ENCODE results near the gene BEST4. TPM values are rescaled to one million over a fixed set of nuclear protein-coding genes. Genes with fewer than 3 reads are reported as not detected.
A peak's percentile ranks its signal among the peaks of the same experiment; 100 is the strongest.

BEST4 gene
- total RNA-seq, 6 experiments from 2014 or later: 0.09 to 0.23 (median 0.12) TPM

GRCh38 chr1:44787506-44787905, 464 bp downstream of the BEST4 start:
- no peaks in the 10 kb centered on the region for H3K9me3 Mint-ChIP-seq

GRCh38 chr1:44786841-44787426, 1.0 kb downstream of the BEST4 start:
- DNase-seq: no peak
- H3K27me3 Mint-ChIP-seq (ENCODE audit: insufficient read depth): no peaks in the 10 kb centered on the region; the same call in 1 of the 2 replicates
- TF ChIP-seq CTCF (IDR thresholded peaks at IDR 0.05): no peak
- peaks cover 7% of the 10 kb centered on the region for H3K36me3 Mint-ChIP-seq (ENCODE audit: low read depth)
- H3K9me3 Mint-ChIP-seq: no peaks in the 10 kb centered on the region
- H3K27ac Mint-ChIP-seq: no peak overlapping the region
- H3K4me3 Mint-ChIP-seq: no peak overlapping the region
- peaks cover 21% of the 10 kb centered on the region for H3K4me1 Mint-ChIP-seq (ENCODE audit: low read depth)

More at GRCh38 chr1:44787506-44787905, 464 bp downstream of the BEST4 start:
- Mint-ChIP-seq H3K36me3 (ENCODE audit: low read depth) (peaks cover 4% of the 10 kb centered on the region; the same call in 1 of the 2 replicates), H3K4me3 (no peak overlapping the region), H3K27me3 (ENCODE audit: insufficient read depth) (no peaks in the 10 kb centered on the region; the same call in none of the 2 replicates), H3K27ac (no peak overlapping the region), H3K4me1 (ENCODE audit: low read depth) (peaks cover 21% of the 10 kb centered on the region)
- DNase-seq: no peak
- TF ChIP-seq CTCF (IDR thresholded peaks at IDR 0.05): no peak

- Mint-ChIP-seq H3K27ac (no peak overlapping the region; the same call in 1 of the 2 replicates), H3K36me3 (ENCODE audit: low read depth) (peaks cover 13% of the 10 kb centered on the region), H3K9me3 (no peaks in the 10 kb centered on the region), H3K27me3 (ENCODE audit: insufficient read depth) (no peaks in the 10 kb centered on the region; the same call in 1 of the 2 replicates), H3K4me3 (peak overlapping the region; percentile 57), H3K4me1 (ENCODE audit: low read depth) (peaks cover 21% of the 10 kb centered on the region)
- peak; percentile 33 for DNase-seq
- peak; percentile 100 for TF ChIP-seq CTCF (IDR thresholded peaks at IDR 0.05)
Observed at GRCh38 chr1:44786138-44786840, 1.7 kb downstream of the BEST4 start.

GRCh38 chr1:44785501-44786137, 2.4 kb downstream of the BEST4 start:
- peaks cover 18% of the 10 kb centered on the region for H3K36me3 Mint-ChIP-seq (ENCODE audit: low read depth)
- TF ChIP-seq CTCF (IDR thresholded peaks at IDR 0.05): no peak
- H3K4me3 Mint-ChIP-seq: peak overlapping the region; percentile 57

GRCh38 chr1:44785029-44785380, 3.0 kb downstream of the BEST4 start:
- Mint-ChIP-seq H3K36me3 (ENCODE audit: low read depth) (peaks cover 25% of the 10 kb centered on the region), H3K4me1 (ENCODE audit: low read depth) (peaks cover 27% of the 10 kb centered on the region), H3K4me3 (peak overlapping the region; percentile 7; the same call in 1 of the 2 replicates), H3K27me3 (ENCODE audit: insufficient read depth) (no peaks in the 10 kb centered on the region; the same call in none of the 2 replicates), H3K27ac (no peak overlapping the region), H3K9me3 (no peaks in the 10 kb centered on the region)
- TF ChIP-seq CTCF (IDR thresholded peaks at IDR 0.05): no peak
- DNase-seq: no peak

More at GRCh38 chr1:44785501-44786137, 2.4 kb downstream of the BEST4 start:
- Mint-ChIP-seq H3K27me3 (ENCODE audit: insufficient read depth) (no peaks in the 10 kb centered on the region; the same call in 1 of the 2 replicates), H3K9me3 (no peaks in the 10 kb centered on the region), H3K4me1 (ENCODE audit: low read depth) (peaks cover 21% of the 10 kb centered on the region), H3K27ac (no peak overlapping the region)
- no peak for DNase-seq
